IPS-18c (cell line): ENCODE results near the gene C3orf33.

Source experiments
- H3K4me3 ChIP-seq: 2 replicates; pipeline ENCODE4 v1.7.0; 2013; ENCODE audit warnings: low read depth, mild to moderate bottlenecking, low read length, moderate library complexity; ENCODE audit not compliant: insufficient read depth
- H3K9me3 ChIP-seq: one replicate; pipeline ENCODE4 v1.6.1; 2013; ENCODE audit warnings: mild to moderate bottlenecking, low read length, moderate library complexity; ENCODE audit not compliant: control insufficient read depth, insufficient read depth

Gene C3orf33

DNA sequence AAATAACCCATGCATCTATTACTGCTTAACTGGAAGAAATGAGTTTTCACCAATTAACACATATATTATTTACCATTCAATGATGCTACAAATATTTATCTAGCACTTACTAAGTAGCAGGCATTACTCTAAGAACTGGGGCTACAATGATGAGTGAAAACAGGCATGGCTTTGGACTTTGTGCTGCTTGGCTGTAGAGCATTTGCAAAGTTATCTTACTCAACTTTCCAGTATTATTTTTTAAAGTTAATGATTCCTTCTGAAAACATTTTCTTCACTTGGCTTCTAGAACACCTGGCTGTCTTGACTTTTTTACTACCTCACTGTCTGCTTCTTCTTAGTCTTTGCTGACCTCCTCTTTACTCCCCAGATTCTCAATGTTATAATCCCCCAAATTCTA, 1.8 kb downstream of the C3orf33 start:
- H3K9me3 ChIP-seq: no peaks in the 10 kb centered on the region
- H3K4me3 ChIP-seq: no peak overlapping the region

DNA sequence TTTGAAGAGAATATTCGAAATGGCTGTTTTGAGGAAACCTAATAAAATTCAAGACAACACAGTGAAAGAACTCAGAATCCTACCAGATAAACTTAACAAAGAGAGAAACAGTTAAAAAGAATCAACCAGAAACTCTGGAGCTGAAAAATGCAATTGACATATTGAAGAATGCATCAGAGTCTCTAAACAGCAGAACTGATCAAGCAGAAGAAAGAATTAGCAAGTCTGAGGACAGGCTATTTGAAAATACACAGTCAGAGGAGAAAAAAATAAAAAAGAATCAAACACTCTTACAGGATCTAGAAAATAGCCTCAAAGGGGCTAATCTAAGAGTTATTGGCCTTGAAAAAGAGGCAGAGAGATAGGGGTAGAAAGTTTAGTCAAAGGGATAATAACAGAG, 13.5 kb downstream of the C3orf33 start:
- Histone ChIP-seq H3K4me3 (no peak overlapping the region), H3K9me3 (peaks cover 2% of the 10 kb centered on the region)

DNA sequence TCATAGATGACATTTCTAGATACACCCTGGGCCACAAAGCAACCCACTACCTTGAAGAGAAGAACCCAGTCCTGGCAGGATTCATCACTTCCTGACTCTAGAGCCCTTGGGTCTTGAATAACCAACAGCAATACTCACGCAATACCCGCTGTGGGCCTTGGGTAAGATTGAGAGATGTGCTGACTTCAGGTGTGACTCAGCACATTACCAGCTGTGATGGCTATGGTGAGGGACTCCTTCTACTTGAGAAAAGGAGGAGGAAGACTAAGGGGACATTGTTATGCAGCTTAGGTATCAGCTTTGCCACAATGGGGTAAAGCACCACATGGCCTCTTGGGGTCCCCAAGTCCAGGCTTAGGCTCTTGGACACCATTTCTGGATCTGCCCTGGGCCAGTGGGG, 14.9 kb downstream of the C3orf33 start:
- Histone ChIP-seq H3K4me3 (no peak overlapping the region), H3K9me3 (peaks cover 2% of the 10 kb centered on the region)

DNA sequence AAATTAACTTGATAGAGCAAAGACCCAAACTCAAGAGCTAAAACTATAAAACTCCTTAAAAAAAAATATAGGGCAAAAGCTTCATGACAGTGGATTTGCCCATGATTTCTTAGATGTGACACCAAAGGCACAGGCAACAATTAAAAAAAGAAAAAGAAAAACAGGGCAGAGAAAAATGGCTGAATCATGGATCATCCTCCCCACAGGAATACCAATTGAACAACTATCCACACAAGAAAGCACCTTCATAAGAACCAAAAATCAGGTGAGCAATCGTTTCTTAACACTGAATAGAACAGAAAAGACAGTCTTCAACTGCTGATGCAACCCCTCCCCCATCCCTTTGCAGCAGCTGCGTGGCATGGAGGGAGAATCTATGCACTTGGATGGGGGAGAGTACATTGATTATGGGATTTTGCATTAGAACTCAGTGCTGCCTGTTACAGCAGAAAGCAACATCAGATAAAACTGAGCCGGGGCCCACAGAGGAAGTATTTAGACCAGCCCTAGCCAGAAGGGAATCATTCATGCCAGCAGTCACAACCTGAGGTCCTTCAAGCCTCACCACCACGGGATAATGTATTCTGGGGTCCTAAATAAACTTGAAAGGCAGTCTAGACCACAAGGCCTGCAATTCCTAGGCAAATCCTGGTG, 15.7 kb downstream of the C3orf33 start:
- Histone ChIP-seq H3K9me3 (peaks cover 2% of the 10 kb centered on the region), H3K4me3 (no peak overlapping the region)

DNA sequence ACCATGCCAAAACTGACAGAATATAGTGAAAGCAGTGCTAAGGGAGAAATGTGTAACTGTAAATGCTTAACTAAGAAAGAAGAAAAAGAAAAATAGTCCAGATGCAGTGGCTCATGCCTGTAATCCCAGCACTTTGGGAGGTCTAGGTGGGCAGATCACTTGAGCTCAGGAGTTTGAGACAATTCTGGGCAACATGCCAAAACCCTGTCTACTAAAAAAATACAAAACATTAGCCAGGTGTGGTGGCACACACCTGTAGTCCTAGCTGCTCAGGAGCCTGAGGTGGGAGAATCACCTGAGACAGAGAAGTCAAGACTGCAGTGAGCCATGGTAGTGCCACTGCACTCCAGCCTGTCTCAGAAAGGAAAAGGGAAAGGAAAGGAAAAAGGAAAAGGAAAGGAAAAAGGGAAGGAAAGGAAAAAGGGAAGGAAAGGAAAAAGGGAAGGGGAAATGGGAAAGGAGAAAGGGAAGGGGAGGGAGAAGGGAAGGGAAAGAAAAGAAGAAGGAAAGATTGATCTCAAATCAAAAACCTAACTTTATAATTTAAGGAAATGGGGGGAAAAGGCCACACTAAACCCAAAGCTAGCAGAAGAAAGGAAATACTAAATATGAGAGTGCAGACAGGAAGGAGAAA, 20.3 kb downstream of the C3orf33 start:
- H3K9me3 ChIP-seq: peaks cover 2% of the 10 kb centered on the region
- H3K4me3 ChIP-seq: no peak overlapping the region

DNA sequence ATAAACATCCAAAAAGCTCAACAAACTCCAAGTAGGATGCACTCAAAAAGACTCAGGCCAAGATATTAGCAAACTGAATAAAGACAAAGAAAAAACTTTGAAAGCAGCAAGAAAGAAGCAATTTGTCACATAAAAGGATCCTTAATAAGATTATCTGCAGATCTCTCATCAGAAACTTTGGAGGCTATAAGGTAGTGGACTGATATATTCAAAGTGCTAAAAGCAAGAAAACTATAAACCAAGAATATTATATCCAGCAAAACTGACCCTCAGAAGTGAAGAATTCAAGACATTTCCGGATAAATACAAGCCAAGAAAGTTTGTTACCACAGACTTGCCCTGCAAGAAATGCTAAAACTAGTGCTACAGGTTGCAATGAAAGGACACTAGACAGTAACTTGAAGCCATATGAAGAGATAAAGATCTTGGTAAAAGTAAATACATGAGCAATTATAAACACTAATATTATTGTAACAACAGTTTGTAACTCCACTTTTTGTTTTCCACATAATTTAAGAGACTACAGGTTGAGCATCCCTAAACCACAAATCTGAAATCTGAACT, 23.6 kb downstream of the C3orf33 start:
- Histone ChIP-seq H3K9me3 (no peaks in the 10 kb centered on the region), H3K4me3 (no peak overlapping the region)

DNA sequence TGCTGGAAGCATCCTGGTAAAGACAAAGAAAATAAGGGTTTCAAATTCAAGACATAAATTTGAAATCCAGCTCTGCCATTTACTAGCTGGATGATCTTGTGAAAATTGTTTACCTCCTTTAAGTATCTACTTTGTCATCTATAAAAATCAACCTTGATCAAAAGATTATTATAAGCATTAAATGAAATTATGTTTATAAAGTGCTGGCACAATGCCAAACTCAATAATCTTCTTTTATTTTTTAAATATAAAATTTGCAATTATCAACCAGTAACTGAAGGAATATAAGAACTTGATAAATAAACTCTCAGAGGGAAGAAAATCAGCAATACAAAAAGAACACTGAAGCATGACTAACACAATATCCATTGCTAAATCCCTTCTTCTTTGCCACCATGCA, 25.8 kb downstream of the C3orf33 start:
- no peaks in the 10 kb centered on the region for H3K9me3 ChIP-seq
- H3K4me3 ChIP-seq: no peak overlapping the region

DNA sequence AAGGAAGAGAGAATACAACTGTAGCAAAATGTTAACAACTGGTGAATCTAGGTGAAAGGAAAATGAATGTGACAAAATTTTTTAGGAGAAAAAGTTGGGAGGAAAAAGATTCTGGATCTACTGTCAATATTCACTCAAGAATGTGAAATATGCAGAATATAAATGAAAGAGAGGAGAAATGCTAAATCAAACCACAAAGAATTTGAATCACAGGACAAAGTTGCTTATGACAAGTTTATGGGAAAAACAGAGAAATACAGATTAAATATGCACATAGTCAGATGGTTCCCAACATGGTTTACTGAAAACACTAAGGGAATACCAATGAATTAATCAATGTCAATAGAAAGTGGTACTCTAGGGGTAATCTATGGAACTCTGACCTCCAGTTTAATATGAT, 27.6 kb downstream of the C3orf33 start:
- no peak overlapping the region for H3K4me3 ChIP-seq
- no peaks in the 10 kb centered on the region for H3K9me3 ChIP-seq

DNA sequence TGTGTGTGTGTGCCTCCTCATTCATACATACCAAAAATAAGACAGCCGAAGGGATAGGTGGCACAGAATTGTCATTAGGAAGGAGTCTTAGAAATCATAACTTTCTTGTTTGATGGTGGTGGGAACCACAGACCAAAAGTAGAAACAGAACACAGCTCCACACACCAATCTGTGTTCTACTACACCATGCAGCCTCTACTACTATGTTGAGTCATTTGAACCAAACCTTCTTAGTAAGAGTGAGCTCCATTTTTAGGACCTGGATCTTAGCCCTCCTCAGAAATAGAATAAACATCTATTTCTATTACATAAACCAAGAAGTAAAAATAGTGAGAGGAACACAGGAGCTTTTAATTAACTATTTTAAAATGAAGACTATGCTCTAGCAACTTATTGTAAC, 33.3 kb downstream of the C3orf33 start:
- H3K4me3 ChIP-seq: no peak overlapping the region
- H3K9me3 ChIP-seq: peaks cover 3% of the 10 kb centered on the region

DNA sequence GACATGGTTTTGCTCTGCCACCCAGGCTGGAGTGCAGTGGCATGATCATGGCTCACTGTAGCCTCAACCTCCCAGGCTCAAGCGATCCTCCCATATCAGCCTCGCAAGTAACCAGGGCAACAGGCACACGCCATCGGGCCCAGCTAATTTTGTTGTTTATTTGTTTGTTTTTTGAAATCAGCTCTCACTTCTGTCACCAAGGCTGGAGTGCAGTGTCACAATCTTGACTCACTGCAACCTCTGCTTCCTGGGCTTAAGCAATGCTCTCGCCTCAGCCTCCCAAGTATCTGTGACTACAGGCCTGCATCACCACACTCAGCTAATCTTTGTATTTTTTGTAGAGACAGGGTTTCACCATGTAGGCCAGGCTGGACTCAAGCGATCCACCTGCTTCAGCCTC, 35.0 kb downstream of the C3orf33 start:
- H3K9me3 ChIP-seq: peaks cover 3% of the 10 kb centered on the region
- H3K4me3 ChIP-seq: no peak overlapping the region

DNA sequence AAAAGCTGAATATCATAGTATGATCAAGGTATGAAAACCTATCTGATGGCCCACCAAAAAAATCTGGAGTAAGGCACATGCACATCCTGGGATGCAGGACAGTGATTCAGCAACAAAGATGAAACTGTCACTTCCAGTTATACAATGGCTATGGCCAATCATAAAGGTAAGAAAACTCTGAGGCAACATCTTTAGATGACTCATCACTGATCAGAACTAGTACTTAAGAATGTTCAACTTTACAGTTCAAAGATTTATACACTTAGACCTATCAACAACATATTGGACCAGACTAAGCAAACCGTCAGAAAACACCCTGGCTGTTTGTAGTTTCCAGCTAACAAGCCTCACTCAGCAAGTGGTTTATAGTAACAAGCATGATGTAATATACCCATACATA, 39.9 kb downstream of the C3orf33 start:
- H3K4me3 ChIP-seq: no peak overlapping the region

DNA sequence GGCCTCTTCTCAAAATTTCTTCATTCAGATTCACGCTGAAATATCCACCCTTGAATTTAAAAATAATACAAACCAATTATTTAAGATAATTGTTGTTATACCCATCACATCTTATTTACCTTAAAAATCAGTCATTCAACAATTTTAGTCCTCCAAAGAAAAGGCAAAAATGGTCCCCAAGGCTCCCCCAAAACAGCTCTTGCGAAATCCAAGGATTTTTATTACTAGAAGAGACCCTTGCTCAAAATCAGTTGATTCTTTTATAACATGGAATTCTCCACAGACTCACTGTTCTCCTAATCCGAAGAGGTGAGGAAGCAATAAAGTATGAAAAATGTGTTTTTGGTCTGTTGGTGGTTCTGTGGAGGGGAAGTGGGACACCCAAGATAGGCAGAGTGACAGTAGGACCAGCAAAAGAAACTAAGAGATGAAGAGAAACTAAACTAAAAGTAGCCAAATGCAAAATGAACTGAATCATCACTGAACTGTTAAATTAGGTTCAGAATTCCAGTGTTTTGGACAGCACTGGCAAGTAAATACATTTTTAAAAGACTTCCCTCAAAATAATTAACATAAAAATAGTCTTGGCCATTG, 42.1 kb downstream of the C3orf33 start:
- no peak overlapping the region for H3K4me3 ChIP-seq
- H3K9me3 ChIP-seq: no peaks in the 10 kb centered on the region

More for the DNA sequence above, 39.9 kb downstream of the C3orf33 start:
- peaks cover 3% of the 10 kb centered on the region for H3K9me3 ChIP-seq

DNA sequence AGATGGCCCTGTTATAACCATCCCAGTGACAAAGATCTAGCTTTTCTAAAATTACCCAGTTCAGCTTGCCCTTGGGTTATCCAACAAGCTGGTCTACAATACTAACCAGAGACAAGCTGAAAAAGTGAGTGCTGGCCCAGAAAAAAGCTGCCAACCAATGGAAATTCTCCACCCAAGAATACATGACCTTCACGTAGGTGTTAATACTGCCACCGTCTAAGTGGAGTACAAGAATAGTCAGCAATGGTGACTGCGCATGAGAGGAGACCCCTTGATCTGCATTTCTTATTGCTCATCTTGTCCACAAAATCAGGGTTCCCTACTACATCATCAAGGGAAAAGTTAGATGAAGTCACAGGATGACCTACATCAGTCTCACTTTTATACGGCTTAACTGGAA, 45.4 kb downstream of the C3orf33 start:
- no peaks in the 10 kb centered on the region for H3K9me3 ChIP-seq
- H3K4me3 ChIP-seq: no peak overlapping the region

DNA sequence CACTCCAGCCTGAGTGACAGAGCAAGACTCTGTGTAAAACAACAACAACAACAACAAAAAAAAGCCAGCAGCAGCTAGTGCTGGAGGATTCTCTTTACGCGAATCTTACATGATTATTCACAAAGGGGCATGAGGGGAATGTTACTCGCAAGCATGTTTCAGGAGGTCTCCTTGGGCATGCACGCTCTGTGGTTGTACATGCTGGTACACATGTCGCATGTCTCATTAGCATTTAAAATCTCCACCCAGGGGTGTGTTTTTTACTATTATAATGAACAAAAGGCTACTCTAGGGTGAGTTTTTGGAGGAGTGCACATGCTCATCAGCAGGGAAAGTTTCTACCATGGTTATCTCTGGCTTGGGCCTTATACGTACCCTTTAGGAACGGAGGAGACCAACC, 48.5 kb downstream of the C3orf33 start:
- H3K9me3 ChIP-seq: no peaks in the 10 kb centered on the region
- no peak overlapping the region for H3K4me3 ChIP-seq

DNA sequence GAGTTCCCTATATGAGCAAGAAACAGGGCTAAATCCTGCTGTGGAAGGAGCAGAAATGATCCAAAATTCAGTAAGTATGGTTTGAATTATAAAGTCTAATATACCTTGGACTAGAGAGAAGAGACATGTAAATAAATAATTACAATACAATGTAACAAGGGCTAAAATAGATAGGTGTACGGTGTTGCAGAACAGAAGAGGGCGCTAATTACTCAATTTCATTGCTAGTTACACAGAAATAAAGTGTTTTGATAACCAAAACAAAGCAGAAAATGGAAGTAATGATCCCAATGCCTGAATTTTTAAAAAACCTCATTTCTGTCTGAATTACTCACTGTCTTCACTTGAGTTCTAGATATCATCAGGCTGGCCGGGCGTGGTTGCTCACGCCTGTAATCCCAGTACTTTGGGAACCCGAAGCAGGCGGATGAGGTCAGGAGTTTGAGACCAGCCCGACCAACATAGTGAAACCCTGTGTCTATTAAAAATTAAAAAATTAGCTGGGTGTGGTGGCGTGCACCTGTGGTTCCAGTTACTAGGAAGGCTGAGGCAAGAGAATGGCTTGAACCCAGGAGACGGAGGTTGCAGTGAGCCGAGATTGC, 52.9 kb downstream of the C3orf33 start:
- Histone ChIP-seq H3K4me3 (no peak overlapping the region), H3K9me3 (no peaks in the 10 kb centered on the region)

DNA sequence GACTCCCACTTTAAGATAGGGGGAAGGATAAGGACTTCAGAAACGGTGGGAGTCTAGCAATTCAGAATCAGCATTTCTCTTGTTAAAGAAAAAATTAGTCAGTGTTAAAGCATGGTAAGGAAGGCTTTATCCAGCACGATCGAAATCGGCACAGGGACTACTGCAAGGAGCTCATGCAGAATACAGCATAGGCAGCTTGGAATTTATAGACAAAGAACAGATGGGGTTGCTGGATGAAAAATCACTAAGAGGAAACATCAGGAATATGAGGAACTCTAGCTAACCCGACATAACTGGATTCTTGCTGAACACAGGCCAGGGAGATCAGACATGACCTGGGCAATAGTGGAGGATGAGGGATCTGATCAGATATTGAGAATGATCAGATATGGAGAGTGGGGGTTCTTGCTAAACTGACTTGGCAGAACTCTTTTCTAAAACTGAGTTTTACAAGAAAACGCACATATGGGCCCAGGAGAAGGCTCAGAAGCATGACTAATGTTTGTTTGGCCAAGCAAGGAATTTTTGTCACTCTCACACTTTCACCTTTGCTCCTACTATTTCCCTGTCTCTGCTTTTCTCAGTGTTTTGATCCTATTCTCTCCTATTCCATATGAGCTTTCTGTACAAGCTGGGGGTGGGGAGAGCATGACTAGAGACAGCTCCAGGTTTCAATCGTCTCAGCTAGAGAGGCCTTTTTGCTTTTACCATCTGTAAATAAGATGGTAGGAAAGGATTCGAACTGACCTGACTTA, 57.3 kb downstream of the C3orf33 start:
- no peaks in the 10 kb centered on the region for H3K9me3 ChIP-seq
- H3K4me3 ChIP-seq: no peak overlapping the region

DNA sequence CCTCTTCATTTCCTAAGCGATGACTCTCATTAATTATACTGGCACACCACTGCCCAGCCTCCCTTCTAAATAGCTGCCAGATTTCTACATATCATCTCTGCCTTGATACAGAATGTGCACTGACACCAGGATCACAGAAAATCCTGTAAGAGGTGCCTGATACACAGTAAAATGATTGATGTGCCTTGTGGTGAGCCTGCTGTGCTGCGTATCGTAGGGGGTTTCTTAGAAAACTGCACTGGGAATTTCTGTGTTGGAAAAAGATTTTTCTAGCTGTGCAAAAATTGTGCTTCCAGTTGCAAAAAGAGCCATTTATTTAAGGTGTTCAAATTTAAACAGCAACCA, 58.2 kb downstream of the C3orf33 start:
- Histone ChIP-seq H3K9me3 (no peaks in the 10 kb centered on the region), H3K4me3 (no peak overlapping the region)
